ENCODE data around the gene DPH7.
"Not testable (repeated sequence)": the region's sequence is repeated elsewhere in the genome, so short reads cannot be mapped to it uniquely, and the experiment has no call there.

The DPH7 gene

DNA sequence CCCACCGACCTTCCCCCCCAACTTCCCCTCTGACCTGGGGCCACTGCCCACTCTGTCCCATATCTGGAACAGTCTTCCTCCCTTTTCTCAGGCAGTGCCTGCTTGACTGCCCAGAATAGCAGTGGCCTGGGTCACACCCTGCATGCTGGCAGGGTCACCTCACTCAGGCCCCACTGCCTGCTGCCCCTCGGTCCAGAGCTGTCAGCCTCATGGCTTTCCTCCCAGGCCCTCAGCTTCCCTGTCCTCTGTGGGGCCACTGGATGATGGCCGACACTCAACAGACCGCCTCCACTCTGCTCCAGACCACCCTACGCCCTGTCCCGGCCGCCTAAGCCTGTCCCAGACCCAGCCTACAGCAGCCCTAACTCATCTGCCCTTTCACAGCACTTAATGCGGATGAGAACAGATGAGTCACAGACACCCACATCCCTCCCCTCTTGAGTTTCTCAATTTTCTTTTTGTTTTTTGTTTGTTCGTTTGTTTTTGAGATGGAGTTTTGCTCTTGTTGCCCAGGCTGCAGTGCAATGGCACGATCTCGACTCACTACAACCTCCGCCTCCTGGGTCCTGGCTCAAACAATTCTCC is 34.5 kb downstream of the DPH7 start:
- DNase-seq = no peak

DNA sequence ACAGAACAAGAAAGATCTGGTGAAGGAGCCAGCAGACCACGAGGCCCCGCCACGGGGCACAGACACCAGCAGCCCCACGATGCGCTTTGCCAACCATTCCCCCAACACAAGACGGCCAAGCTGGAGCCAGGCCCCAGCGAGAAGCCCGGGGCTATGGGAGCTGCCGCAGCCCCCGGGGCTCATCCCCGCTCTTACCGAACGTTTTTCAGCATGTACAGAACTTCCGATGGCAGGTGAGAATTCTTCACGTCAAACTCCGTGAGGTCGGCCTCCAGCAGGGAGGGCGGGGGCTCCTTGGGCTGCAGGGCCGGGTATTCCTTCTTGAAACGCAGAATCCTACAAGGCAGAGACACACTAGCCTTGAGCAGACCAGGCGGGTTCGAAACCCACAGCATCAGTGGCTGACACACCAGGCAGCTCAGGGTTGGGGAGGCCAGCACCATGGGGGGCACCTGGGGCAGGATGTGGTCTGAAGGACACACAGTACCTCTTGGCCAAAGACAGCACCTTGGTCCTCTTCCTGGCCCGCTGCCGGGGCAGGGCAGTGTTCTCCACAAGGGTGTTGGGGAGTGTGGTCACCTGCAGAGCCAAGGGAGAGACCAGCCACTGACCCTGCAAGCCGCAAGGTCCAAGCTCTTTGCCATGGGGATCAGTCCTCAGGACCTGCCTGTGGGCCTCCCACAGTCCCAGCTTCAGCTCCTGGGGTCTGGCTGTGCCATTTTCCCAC is 35.3 kb downstream of the DPH7 start:
- no peak for DNase-seq

DNA sequence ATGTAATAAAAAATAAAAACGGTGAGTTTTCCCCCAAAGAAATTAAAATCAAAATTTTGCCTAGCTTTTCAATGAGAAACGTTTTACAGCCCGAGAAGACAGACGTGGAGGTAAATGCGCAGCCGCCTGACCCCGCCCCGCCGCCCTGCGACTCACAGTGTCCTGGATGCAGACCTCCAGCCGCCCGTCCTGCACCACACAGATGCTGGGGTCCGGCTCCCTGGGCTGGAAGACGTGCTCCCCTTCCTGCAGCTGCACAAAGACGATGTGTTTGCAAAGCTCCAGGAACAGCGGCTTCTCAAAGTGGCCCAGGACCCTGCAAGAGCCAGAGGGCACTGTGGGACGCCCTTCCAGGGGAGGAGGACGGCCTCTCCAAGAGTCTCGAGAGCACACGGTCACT is 36.2 kb downstream of the DPH7 start:
- DNase-seq = no peak

DNA sequence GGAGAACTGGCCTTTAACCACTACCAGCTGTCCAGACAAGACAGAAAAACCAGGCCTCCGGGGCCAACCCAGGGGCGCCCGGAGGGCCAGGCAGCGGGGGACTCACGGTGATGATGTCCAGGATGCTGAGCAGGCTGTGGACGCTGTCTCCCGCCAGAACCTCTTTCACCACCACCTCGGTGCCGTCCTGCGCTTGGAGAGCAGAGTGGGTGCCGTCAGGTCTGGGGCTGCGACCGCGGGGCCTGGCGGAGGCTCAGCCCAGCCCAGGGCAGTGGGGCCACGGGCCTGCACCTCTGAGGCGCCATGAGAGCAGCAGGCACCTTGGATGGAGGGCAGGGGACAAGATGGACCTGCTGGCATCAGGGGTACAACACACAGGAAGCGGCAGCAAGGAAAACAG is 38.2 kb downstream of the DPH7 start:
- DNase-seq = no peak

DNA sequence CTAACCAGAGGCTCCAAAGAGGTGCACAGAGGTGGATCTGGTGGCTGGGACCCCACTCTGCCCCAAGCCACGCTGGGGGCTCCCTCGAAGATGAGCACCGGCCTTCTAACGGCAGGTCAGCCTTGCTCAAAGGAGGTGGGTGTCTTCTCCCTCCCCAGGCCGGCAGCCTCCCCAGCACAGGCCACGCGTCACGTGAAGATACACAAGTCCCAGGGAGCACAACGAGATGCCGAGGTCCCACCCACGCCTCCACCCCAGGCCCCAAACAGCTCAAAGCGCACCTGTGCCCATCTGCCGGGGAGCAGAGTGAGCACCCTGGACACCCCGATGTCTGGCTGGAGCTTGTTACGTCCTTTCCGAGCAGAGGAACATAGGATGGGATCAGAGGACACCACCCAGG is 40.7 kb downstream of the DPH7 start:
- DNase-seq = no peak

DNA sequence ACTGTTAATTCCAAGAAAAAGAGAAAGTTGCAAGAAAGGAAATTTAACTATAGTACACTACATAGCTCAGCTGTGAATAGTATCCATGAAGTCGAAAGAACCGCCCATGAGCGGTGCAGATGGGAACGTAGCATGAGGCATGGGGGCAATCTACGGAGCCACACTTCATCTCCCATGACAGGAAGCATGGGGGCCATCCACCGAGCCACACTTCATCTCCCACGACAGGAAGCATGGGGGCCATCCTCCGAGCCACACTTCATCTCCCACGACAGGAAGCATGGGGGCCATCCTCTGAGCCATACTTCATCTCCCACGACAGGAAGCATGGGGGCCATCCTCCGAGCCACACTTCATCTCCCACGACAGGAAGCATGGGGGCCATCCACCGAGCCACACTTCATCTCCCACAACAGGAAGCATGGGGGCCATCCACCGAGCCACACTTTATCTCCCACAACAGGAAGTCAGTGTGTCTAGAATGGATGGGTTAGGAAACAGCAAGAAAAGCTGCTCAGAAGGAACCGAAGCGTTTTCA is 42.1 kb downstream of the DPH7 start:
- DNase-seq = not testable (repeated sequence)

DNA sequence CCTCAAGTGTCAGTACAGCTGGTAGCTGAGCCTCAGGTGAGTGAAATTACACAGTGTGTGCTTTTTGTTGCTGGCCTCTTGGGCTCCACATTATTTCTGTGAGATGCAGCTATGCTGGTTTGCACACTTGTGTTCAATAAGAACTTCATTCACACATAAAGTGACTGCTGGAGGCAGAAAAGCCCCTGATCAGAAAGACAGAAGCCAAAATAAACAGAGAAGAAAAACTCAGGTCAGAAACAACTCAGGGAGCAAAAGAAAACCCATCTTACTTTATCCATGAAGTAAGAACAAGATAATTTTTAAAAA is 43.7 kb downstream of the DPH7 start:
- no peak for DNase-seq

DNA sequence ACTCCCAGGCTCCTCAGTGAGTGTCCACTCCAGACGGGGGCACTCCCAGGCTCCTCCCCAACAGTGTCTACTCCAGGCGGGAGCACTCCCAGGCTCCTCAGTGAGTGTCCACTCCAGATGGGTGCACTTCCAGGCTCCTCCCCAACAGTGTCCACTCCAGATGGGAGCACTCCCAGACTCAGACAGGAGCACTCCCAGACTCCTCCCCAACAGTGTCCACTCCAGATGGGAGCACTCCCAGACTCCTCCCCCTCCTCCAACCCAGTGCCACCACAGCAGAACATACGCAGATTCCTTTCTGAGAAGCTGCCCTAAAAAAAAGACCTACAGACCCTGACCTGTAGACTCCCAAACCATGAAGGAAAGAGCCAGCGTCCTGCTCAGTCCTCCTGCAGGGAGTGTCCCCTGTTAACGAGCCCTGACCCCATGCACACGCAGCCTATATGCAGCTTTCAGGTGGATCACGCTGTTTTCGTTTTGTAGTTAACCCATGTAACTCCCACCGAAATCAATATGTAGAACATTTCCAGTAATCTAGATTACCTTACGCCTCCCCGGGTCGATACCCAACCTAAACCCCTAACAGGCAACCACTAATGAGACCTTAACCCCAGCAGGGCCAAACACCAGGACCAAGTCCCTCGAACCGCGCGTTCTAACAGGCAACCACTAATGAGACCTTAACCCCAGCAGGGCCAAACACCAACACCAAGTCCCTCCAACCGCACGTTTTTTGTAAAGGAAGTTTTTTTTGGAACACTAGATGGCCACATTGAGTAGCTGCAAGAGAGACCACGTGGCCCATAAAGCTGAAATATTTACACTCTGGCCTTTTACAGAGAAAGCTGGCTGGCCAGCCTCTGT is 44.2 kb downstream of the DPH7 start:
- DNase-seq = peak; percentile 48

DNA sequence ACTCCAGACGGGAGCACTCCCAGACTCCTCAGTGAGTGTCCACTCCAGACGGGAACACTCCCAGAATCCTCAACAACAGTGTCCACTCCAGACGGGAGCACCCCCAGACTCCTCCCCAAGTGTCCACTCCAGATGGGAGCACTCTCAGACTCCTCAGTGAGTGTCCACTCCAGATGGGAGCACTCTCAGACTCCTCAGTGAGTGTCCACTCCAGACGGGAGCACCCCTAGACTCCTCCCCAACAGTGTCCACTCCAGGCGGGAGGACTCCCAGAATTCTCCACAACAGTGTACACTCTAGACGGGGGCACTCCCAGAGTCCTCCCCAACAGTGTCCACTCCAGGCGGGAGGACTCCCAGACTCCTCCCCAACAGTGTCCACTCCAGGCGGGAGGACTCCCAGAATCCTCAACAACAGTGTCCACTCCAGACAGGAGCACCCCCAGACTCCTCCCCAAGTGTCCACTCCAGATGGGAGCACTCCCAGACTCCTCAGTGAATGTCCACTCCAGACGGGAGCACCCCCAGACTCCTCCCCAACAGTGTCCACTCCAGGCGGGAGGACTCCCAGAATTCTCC is 45.7 kb downstream of the DPH7 start:
- not testable (repeated sequence) for DNase-seq

DNA sequence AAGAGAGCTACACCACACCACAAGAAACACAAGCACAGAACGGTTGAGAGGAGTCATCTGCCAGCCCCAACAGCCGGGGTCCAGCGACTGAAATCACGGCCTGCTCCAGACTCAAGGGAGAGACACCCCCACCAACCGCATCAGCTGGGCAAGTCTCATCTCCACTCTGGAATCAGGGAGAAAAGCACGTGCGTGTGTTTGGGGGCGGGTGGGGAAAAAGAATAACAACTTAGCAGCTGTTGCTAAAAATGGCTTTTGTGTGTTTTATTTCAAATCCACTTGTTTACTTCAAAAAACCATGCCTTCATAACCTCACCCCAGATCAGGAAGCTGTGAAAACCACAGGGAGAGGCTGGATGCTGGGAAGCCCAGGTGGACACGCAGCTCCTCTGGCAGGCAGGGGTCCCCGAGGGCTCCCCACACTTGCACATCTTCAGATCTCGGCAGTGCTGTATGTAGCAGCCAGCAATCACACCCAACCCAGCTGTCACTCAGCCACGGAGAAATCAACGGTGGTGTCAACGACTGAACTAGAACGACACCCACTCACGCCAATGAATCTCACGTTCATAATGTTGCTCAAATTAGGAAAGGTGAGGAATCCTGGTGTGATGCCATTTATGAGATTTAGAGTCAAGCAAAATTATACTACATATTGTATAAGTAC is 47.5 kb downstream of the DPH7 start:
- no peak for DNase-seq

DNA sequence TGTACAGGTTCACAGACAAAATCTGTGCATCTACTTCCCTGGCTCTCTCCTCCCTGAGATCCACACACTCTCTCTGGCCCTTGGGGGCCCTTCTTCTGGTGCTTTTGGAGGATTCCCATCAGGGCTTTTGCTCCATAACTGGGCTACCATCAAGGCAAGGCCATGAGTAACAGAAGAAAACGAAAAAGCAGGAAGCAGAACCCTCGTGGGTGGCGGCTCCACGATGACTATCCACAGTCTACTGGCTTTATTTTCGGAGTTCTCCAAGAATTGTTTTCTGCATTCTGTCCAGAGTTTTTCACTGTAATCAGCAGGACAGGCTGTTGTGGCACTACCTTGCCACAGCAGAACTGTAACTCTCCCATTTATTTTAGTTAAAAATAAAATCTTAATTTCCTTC is 48.4 kb downstream of the DPH7 start:
- DNase-seq = no peak

DNA sequence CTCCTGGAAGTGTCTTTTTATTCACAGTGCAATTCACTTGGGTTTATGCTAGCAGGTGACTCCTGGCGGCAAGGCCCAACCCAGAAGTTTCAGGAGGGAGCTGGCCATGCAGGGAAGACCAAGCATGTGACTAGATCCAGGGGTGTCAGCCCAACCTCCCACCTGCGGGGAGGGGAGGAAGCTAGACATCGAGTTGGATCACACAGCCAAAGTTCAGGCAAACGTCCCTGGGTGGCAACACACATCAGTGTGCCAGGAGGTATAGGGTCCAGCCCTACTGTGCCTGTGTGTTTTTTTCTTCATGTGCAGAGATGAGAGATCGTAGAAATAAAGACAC is 53.8 kb downstream of the DPH7 start:
- DNase-seq = no peak

DNA sequence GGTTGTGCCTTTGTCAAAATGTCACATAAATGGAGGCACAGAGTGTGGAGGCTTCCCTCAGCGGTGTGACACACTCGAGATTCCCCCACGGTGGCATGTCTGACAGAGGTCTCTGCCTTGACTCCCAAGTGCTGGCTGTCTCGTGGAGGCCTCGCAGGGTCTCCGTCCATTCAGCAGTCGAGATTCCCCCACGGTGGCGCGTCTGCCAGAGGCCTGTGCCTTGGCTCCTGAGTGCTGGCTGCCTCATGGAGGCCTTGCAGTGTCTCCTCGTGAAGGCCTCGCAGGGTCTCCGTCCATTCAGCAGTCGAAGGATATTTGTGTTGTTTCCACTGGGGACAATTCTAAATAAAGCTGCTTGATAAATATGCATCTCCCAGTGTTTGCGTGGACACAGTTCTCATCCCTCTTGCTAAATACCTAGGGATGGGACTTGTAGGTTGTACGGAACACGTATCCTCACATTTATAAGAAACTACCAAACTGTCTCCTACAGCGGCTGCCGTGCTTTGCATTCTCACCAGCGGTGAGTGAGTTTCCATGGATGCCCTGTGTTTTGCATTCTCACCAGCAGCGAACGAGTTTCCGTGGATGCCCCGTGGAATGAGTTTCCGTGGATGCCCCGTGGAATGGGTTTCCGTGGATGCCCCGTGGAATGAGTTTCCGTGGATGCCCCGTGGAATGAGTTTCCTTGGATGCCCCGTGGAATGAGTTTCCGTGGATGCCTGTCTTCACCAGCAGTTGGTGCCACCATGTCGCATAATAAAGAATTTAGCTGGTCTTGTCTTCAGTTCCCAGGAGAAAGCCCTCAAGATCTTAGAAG is 54.4 kb downstream of the DPH7 start:
- no peak for DNase-seq

DNA sequence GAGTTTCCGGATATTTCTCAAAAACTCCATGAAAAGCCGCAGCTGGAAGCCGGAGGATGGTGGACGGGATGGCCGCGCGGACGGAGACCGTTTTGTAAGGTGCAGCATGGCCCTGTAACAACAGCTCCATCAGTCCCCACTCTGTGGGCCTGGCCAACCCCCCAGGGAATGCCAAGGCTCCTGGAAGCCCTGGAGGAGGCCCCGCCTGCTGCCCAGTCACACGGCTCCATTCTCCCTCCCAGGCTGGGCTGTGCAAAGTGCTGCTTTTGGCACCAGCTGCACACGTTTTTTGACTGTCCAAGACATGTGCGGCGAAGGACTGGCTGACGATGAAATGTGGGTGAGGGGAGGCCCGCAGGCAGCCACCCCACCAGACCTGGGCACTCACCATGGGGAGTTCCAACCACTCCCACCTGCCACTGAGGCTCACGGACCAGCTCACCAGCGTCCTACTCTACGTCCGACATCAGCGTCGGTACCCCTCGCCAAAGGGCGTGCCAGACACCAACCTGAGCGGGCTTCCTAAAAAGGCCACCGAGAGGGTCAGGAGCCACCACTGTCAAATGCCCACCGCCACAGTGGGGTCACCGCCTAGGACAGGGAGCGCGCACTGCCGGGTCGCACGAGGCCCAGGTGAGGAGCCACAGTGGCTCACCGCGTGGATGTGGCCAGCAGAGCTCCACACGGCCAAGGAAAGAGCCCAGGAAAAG is 55.8 kb downstream of the DPH7 start:
- DNase-seq = no peak

DNA sequence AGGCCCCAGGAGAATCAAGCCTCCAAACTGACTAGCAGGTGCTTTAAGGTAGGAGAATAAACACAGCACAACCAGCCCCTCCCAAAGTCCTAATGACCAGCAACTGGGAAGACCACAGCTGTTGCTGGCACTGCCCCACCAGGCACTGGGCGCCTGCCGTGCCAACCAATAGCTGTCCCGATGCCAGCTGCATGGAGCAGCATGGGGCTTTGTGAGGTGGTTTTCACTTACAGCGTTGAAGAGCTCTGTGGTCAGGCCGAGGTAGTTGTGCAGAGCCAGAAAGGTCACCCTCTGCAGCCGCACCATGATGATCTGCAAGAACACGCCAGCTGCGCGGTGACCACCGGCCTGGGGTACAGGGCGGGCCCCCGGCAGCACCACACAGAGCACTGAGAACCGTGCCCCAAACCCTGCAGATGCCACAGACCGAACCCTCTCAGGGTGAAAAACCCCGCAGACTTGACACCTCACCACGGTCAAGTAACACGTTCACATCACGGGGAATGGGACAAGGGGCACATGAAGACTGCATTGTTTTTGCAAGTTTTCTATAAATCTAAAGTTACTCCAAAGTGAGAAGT is 57.2 kb downstream of the DPH7 start:
- DNase-seq = no peak

DNA sequence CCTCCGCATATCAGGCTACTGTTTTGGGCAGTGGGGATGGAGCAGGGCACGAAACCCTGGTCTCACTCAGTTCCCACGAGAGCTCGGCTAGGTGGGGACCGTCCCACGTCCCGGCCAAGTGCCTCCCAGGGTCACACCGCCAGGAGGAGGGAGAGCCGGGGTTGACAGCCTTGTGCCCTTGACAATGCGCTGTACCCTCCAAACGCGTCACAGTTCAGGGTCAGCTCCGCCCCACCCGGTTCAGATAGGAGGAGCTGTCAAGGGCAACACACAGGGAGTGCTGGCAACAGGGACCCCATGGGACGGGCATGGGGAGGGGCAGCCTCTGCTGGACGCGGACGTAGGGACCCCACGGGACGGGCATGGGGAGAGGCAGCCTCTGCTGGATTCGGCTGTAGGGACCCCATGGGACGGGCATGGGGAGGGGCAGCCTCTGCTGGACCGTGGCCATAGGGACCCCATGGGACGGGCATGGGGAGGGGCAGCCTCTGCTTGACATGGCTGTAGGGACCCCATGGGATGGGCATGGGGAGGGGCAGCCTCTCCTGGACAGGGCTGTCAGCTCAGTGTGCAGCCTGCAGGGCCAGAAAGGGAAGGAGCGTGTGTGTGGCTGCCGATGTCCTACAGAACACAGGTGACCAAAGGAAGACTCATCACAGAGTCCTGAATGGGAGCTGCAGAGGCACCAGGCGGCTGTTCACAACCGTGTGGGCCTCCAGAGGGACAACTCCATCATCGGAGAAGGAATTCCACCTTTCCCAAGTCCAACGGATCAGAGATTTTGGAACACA is 57.9 kb downstream of the DPH7 start:
- DNase-seq = no peak

DNA sequence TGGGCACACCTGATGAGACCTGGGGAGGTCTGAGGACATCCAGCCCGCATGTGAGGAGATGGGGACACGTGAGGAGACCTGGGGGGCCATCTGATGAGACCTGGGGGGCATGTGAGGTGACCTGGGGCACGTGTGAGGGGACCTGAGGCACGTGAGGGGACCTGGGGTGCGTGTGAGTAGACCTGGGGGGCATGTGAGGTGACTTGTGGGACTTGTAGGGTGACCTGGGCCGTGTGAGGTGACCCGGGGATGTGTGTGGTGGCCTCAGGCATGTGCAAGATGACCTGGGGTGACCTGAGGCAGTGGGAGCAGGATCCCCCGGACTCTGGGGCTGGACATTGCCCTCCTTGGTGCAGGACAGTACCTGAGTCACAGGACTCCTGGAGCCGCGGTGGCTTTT is 59.2 kb downstream of the DPH7 start:
- DNase-seq = no peak

DNA sequence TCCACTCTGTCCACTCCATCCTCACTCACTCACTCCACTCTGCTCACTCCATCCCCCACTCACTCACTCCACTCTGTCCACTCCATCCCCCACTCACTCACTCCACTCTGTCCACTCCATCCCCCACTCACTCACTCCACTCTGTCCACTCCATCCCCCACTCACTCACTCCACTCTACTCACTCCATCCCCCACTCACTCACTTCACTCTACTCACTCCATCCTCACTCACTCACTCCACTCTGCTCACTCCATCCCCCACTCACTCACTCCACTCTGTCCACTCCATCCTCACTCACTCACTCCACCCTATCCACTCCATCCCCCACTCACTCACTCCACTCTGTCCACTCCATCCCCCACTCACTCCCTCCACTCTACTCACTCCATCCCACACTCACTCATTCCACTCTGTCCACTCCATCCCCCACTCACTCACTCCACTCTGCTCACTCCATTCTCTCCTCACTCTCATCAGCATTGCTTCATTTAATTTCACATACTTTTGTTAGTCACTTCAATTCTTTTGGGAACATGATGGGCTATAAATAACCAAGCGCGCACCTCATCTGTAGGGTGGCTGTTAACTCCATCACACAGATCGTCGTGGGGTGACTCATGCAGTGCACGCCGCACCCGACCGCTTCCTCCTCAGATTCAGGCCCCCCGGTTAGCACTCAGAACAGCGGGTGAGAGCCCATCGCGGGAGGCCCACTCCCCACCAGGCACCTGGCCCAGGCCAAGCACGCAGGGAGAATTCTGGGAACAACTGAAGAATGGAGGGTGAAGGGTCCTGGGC is 59.9 kb downstream of the DPH7 start:
- not testable (repeated sequence) for DNase-seq

DNA sequence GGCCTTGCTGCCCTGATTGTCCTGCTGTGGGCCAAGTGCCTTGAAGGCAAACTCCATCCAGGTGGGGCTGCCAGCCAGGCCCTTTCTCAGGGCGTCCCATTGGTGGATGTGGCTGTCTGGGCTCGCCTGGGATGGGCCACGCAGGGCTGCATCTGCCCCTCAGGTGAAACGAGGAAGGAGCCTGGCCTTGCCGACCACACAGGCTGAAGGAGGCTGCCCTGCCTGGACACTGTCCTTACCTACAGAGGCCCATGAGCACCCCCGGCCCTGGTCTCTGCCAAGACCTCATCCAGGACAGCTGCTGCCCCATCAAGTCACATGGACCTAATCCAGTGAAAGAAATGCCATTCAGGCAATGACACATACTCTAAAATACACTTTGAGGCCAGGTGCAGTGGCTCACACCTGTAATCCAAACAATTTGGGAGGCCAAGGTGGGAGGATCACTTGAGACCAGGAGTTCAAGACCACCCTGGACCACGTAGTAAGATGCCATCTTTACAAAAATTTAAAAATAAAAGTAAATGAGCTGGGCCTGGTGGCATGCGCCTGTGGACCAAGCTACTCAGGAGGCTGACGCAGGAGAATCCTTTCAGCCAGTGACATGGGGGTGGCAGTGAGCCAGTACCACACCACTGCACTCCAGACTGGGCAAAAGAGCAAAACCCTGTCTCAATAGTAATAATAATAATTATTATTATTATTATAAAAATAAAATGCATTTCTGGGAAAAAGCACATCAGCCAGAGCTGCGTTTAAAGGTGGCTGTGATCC is 62.4 kb downstream of the DPH7 start:
- no peak for DNase-seq
